Ramos (cell line): ENCODE data around the gene GRAMD4.

Experiments used
- in situ Hi-C: fragments of 300-500 bp; cut with MboI; formaldehyde crosslinking; loops from one replicate; pipeline ENCODE4 v1.14.3; 2022; ENCODE audit warnings: low sequenced_read_pairs; ENCODE audit not compliant: unreplicated experiment

The GRAMD4 gene

GRCh38 chr22:46663436-46664100 is 43.4 kb downstream of the GRAMD4 start:
- in situ Hi-C loops, result no loop called here

GRCh38 chr22:46664301-46664855 is 44.2 kb downstream of the GRAMD4 start:
- in situ Hi-C loops, result no loop called here

- in situ Hi-C loops, result no loop called here
Observed at GRCh38 chr22:46665151-46665695, 45.0 kb downstream of the GRAMD4 start.

GRCh38 chr22:46665751-46666280 is 45.6 kb downstream of the GRAMD4 start:
- in situ Hi-C loops, result no loop called here

- in situ Hi-C loops, result no loop called here
Observed at GRCh38 chr22:46666577-46667244, 46.5 kb downstream of the GRAMD4 start.

GRCh38 chr22:46667245-46667623 is 47.0 kb downstream of the GRAMD4 start:
- in situ Hi-C loops, result no loop called here

- in situ Hi-C loops, result no loop called here
Observed at GRCh38 chr22:46668116-46668515, 47.9 kb downstream of the GRAMD4 start.

- in situ Hi-C loops, result no loop called here
Observed at GRCh38 chr22:46669201-46669600, 49.0 kb downstream of the GRAMD4 start.

GRCh38 chr22:46671824-46672432 is 51.7 kb downstream of the GRAMD4 start:
- in situ Hi-C loops, result no loop called here

- in situ Hi-C loops, result no loop called here
Observed at GRCh38 chr22:46672731-46673130, 52.5 kb downstream of the GRAMD4 start.

GRCh38 chr22:46673205-46673604 is 53.0 kb downstream of the GRAMD4 start:
- in situ Hi-C loops, result no loop called here

- in situ Hi-C loops, result no loop called here
Observed at GRCh38 chr22:46673662-46674236, 53.6 kb downstream of the GRAMD4 start.

- in situ Hi-C loops, result no loop called here
Observed at GRCh38 chr22:46674367-46674781, 54.2 kb downstream of the GRAMD4 start.

- in situ Hi-C loops, result no loop called here
Observed at GRCh38 chr22:46674906-46675305, 54.7 kb downstream of the GRAMD4 start.

GRCh38 chr22:46675479-46675878 is 55.3 kb downstream of the GRAMD4 start:
- in situ Hi-C loops, result no loop called here

GRCh38 chr22:46675938-46676337 is 55.8 kb downstream of the GRAMD4 start:
- in situ Hi-C loops, result no loop called here

- in situ Hi-C loops, result no loop called here
Observed at GRCh38 chr22:46676479-46676878, 56.3 kb downstream of the GRAMD4 start.

GRCh38 chr22:46676881-46677280 is 56.7 kb downstream of the GRAMD4 start:
- in situ Hi-C loops, result no loop called here

- in situ Hi-C loops, result no loop called here
Observed at GRCh38 chr22:46677323-46678002, 57.3 kb downstream of the GRAMD4 start.
